Stimulated activated CD8-positive, alpha-beta memory T cell treated with anti-CD3 and anti-CD28 coated beads, Interleukin-15, amount 100 ng/mL, for 24 hours (primary cell): Measurements from ENCODE around the gene XPO6.

Source experiments
- DNase-seq: peaks from one replicate; pipeline ENCODE4 v3.0.0-alpha.2; 2020; ENCODE audit warnings: low read depth

XPO6 gene

GRCh38 chr16:28208131-28208530 is 3.6 kb downstream of the XPO6 start:
- DNase-seq: no peak

GRCh38 chr16:28207399-28207798 is 4.4 kb downstream of the XPO6 start:
- no peak for DNase-seq

- DNase-seq: no peak
Observed at GRCh38 chr16:28205974-28206373, 5.8 kb downstream of the XPO6 start.

DNA sequence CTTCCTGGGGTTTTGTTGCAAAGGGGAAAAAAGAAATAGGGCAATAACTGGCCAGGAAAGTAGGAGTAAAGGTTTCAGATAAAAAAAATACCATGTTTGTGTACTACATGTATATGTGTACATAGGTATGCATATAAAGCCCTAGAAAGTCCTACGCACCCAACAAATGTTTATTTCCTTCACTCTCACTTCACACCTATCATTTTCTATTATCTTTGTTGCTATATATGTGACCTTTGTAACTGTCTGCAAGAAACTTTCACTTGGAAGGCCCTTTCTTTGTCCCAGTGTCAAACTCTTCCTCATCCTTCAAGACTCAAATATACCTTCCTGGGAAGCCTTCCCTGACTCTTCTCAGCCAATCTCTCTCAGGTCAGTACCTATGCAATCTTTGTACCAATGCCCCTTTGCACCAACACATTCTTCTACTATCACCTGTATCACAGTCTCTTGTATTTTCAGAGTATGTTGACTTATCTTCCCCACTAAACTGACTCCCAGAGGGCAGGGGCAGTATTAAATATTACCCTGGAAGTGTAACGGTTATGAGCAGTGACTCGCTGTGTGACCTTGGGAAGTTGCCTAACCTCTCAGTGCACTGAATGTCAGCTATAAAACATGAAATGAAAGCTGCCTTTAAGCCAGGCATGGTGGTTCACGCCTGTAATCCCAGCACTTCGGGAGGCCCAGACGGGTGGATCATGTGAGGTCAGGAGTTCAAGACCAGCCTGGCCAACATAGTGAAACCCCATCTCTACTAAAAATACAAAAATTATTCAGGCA is 6.5 kb downstream of the XPO6 start:
- no peak for DNase-seq

DNA sequence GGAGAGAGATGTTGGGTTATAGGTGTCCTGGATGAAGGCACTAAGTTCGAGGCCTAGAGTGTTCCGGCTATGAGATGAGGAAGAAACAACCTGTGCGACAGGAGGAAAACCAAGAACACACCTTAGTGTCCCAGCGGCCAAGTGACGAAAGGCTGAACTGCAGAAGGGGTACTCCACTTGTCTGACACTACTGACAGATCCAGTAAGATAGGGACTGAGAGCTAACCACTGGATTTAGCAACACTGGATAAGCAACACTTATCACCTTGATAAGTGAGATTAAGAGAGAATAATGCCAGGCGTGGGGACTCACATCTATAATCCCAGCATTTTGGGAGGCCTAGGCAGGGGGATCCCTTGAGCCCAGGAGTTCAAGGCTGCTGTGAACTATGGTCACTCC is 7.1 kb downstream of the XPO6 start:
- no peak for DNase-seq

DNA sequence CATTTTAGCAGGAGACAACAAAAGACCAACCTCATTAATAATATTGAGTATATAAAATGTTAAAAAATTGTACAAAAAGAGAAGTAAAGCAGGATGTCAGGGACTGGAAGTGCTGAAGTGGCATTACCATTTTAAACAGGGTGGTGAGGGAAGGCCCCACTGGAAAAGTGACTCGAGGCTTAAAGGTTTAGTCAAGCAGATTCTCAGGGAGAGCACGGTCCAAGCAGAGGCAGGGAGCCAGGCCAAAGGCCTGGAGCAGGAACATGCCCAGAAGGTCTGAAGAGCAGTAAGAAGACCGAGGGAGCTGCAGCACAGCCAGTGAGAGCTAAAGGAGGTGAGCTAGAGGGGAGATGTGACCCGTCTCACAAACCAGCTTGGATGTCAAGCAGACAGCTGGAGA is 7.6 kb downstream of the XPO6 start:
- DNase-seq: no peak

GRCh38 chr16:28202147-28202746 is 9.5 kb downstream of the XPO6 start:
- no peak for DNase-seq

GRCh38 chr16:28200661-28201060 is 11.1 kb downstream of the XPO6 start:
- no peak for DNase-seq

DNA sequence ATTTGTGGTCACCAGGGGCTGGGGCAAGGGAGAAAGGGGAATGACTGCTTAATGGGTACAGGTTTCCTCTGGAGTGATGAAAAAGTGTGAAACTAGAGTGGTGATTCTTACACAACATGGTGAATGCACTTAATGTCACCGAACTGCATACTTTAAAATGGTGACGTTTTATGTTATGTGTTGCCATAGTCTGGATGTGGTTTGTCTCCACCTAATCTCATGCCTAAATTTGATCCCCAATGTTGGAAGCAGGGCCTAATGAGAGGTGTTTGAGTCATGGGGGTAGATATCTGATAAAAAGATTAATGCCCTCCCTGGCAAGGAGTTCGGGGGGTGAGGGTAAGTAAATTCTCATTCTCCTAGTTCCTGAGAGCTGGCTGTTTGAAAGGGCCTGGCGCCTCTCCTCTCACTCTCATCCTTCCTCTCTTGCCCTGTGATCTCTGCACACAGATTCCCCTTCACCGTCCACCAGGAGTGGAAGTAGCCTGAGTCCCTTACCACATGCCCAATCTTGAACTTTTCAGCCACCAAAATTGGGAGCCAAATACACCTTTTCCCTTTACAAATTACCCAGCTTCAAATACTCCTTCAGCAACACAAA is 15.3 kb downstream of the XPO6 start:
- DNase-seq: no peak

- no peak for DNase-seq
Observed at GRCh38 chr16:28195859-28196258, 15.9 kb downstream of the XPO6 start.

- no peak for DNase-seq
Observed at GRCh38 chr16:28193530-28194423, 18.0 kb downstream of the XPO6 start.

DNA sequence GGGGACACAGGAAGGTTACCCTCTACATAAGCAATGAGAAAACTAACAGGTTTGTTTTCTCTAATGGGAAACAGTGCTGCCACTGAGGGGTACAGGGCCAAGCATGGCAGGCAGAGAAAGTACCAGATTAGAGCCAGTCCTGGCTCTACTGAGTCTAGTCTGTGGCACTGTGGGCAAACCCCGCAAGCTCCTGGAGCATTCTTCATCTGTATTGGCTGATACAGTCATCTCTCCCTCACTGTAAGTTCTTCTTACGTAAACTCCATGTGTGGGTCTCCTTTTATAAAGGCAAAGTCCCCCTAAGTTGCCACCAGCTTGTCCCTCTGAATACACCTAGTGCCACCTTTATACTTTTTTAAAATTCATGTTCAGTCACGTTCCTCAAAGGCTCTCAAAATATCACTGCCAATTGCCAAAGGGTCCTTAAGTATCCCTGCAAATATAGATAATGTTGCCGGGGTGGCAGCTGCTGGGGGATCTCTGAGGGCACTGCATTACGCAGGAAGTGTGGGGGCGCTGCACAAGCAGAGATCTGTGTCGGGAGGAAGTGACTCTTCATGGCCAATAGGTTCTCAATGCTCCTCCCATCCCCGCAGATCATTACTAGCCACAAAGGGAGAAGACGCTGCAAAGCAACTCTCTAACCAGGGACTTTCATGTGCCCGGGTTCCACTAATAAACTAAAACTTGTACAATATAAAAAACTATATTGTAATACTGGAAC is 18.8 kb downstream of the XPO6 start:
- DNase-seq: peak; percentile 28

GRCh38 chr16:28191364-28191960 is 20.3 kb downstream of the XPO6 start:
- no peak for DNase-seq

DNA sequence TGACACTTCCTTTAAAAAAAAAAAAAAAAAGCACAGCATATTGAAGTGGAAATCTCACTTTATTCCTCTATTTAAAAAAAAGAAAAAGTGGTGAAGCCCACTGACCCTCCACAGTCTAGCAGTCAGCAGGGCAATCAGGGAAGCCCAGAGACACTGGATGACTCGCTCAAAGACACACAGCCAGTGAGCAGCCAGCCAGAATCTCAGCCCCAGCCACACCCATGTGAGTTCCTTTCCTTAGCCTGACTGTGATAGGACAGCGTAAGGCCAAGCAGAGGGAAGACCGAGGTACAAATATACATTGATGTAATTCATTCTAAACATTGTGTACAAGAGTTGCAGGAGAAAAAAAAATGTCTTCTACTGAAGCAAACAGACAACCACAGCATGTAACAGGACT is 22.5 kb downstream of the XPO6 start:
- no peak for DNase-seq

- no peak for DNase-seq
Observed at GRCh38 chr16:28188085-28188916, 23.5 kb downstream of the XPO6 start.

- DNase-seq: no peak
Observed at GRCh38 chr16:28187595-28188004, 24.2 kb downstream of the XPO6 start.

DNA sequence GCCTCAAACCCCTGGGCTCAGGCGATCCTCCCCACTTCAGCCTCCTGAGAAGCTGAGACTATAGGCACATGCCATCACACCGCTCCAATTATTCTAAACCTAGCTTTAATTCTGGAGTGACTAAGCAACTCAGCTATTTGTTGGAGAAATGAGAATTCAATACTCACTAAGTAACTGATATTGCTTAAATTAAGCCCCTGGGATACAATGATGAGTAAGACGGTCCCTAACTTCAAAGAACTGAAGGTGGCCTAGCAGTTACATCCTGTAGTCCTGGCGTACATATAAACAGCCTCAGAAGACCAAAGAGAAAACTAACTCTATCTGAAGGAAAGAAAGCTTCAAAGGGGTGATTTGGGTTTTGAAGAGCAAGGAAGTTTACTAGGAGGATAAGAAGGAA is 25.0 kb downstream of the XPO6 start:
- DNase-seq: no peak

- DNase-seq: no peak
Observed at GRCh38 chr16:28185696-28186095, 26.1 kb downstream of the XPO6 start.

DNA sequence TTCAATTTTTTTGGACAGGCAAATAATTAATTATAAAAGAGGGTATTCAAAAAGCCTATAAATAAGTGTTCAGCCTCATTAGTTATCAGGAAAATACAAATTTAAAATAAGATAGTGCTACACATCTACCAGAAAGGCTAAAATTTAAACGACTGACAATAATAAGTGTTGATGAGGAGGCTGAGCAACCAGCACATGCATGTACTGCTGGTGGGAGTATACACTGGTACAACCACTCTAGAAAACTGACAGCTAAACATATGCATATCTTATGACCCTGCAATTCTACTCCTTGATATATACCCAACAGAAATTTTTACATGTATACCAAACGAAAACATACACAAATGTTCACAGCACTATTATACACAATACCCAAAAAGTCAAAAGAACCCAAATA is 27.1 kb downstream of the XPO6 start:
- DNase-seq: no peak

GRCh38 chr16:28183930-28184329 is 27.8 kb downstream of the XPO6 start:
- DNase-seq: no peak
